ENCODE results near the gene SRPK2. TPM values are rescaled to one million over a fixed set of nuclear protein-coding genes. Genes with fewer than 3 reads are reported as not detected.
"Not testable (repeated sequence)": the region's sequence is repeated elsewhere in the genome, so short reads cannot be mapped to it uniquely, and the experiment has no call there.

The SRPK2 gene
- total and polyA plus RNA-seq, 3 donors from 2014 or later: 181 to 293 (median 226) TPM

DNA sequence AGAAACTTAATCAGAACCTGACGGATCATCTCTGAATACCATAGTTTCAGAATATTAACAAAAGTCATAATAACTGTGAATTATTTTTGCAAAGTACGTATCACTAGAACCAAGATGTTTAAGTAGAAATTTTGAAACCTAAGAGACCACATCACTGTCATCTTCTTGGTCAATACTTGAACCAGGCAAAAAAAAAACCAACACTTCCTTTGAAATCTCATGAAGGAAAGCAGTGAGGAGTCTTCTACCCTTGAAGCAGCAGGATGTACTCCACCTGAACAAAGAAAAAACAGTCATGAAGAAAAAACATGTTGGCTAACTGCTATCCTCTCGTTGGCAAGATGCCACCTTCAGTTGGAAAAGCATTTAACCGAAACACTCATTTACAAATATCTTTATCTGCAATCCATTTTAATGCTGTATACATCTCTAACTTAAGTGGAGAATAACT is 82.4 kb downstream of the SRPK2 start:
- Histone ChIP-seq H3K4me3 (no peak overlapping the region), H3K4me1 (peaks cover 11% of the 10 kb centered on the region), H3K36me3 (ENCODE audit: low read depth, missing control alignments) (no peaks in the 10 kb centered on the region), H3K9me3 (no peaks in the 10 kb centered on the region), H3K27me3 (no peaks in the 10 kb centered on the region), H3K27ac (no peak overlapping the region)
- 58 to 77% methylated on average over 4 of the region's 4 CpGs for WGBS, 2 donors
- intact Hi-C loops (cut with DNase I; ENCODE audit: low total_unique reads): no loop called here
- no peak for DNase-seq
- TF ChIP-seq, protein P1, sequence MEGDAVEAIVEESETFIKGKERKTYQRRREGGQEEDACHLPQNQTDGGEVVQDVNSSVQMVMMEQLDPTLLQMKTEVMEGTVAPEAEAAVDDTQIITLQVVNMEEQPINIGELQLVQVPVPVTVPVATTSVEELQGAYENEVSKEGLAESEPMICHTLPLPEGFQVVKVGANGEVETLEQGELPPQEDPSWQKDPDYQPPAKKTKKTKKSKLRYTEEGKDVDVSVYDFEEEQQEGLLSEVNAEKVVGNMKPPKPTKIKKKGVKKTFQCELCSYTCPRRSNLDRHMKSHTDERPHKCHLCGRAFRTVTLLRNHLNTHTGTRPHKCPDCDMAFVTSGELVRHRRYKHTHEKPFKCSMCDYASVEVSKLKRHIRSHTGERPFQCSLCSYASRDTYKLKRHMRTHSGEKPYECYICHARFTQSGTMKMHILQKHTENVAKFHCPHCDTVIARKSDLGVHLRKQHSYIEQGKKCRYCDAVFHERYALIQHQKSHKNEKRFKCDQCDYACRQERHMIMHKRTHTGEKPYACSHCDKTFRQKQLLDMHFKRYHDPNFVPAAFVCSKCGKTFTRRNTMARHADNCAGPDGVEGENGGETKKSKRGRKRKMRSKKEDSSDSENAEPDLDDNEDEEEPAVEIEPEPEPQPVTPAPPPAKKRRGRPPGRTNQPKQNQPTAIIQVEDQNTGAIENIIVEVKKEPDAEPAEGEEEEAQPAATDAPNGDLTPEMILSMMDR (IDR thresholded peaks at IDR 0.05): no peak
- no peak for TF ChIP-seq POLR2A (IDR thresholded peaks at IDR 0.05)

DNA sequence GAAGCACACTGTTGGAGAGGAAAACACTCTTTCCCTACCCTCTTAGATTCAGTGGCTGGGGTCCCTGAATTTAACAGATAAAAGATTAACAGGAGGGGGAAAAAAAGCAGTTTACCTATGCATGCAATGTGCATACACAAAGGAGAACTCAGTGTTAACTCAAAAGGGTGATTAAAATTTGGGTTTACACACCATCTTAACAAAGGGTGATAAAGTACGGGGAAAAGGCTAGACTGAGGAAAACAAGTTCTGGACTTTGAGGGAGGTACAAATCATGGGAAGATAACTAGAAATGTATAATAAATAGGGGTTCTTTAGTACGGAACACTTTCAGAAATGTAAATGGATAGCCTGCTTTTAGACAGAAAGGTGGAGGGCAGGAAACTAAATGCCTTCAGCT is 83.1 kb downstream of the SRPK2 start:
- Histone ChIP-seq H3K4me1 (peaks cover 11% of the 10 kb centered on the region), H3K4me3 (no peak overlapping the region), H3K9me3 (no peaks in the 10 kb centered on the region), H3K27ac (no peak overlapping the region), H3K27me3 (no peaks in the 10 kb centered on the region), H3K36me3 (ENCODE audit: low read depth, missing control alignments) (no peaks in the 10 kb centered on the region)
- TF ChIP-seq, protein P1 (IDR thresholded peaks at IDR 0.05): no peak
- TF ChIP-seq POLR2A (IDR thresholded peaks at IDR 0.05): no peak
- DNase-seq: no peak
- intact Hi-C loops (cut with DNase I; ENCODE audit: low total_unique reads): no loop called here
- WGBS, 2 donors: 79 to 85% methylated on average over 2 of the region's 2 CpGs

DNA sequence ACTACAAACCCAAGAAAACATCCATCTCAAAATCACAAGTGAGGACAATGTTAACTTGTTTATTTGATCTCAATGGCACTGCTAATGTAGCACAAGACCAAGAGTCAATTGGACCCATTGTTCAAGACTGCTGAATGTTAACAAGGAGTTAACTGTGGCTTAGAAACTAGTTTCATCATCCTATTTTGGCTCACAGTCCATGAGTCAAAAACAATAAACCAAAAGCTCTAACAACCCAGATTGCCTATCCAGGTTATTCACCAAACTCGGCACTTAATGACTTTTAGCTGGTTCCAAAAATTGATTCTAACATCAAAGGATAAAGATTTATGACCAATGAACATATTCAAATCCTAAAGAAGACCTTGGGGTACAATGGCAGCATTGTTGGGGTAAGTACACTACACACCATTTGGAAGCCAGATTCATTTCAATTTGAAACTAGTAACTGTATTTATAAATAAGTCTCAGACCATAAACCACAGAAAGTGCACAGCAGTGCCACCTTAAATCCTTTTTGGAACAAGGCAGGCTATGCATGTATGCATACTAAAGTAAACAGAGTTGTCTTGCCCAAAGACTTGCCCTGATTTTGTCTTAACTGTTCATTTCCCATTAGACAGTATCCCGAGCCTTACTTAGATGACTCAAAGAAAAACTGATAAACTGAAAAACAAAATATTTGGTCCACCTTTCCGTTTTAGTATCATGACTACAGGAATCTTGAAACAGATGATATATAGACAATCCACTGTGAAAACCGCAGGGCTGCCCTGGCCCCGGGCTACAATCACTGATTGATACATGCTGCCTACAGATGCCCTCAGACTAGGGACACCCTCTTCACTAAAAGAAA is 84.5 kb downstream of the SRPK2 start:
- H3K27ac ChIP-seq: no peak overlapping the region
- no peak for DNase-seq
- H3K4me1 ChIP-seq: peaks cover 4% of the 10 kb centered on the region
- H3K4me3 ChIP-seq: no peak overlapping the region
- TF ChIP-seq, protein P1 (IDR thresholded peaks at IDR 0.05): no peak
- TF ChIP-seq POLR2A (IDR thresholded peaks at IDR 0.05): no peak
- intact Hi-C loops (cut with DNase I; ENCODE audit: low total_unique reads): no loop called here
- no peaks in the 10 kb centered on the region for H3K27me3 ChIP-seq
- H3K36me3 ChIP-seq (ENCODE audit: low read depth, missing control alignments): no peaks in the 10 kb centered on the region
- 58 to 62% methylated on average over 5 of the region's 5 CpGs for WGBS, 2 donors
- no peaks in the 10 kb centered on the region for H3K9me3 ChIP-seq

DNA sequence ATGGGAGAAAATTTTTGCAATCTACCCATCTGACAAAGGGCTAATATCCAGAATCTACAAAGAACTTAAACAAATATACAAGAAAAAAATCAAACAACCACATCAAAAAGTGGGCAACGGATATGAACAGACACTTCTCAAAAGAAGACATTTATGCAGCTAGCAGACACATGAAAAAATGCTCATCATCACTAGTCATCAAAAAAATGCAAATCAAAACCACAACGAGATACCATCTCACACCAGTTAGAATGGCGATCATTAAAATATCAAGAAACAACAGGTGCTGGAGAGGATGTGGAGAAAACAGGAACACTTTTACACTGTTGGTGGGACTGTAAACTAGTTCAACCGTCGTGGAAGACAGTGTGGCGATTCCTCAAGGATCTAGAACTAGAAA is 88.1 kb downstream of the SRPK2 start:
- H3K9me3 ChIP-seq; intact Hi-C loops (cut with DNase I; ENCODE audit: low total_unique reads); H3K4me3 ChIP-seq; H3K36me3 ChIP-seq (ENCODE audit: low read depth, missing control alignments); H3K4me1 ChIP-seq; H3K27ac ChIP-seq; H3K27me3 ChIP-seq; DNase-seq: not testable (repeated sequence)
- 80 to 94% methylated on average over 6 of the region's 6 CpGs for WGBS, 2 donors

DNA sequence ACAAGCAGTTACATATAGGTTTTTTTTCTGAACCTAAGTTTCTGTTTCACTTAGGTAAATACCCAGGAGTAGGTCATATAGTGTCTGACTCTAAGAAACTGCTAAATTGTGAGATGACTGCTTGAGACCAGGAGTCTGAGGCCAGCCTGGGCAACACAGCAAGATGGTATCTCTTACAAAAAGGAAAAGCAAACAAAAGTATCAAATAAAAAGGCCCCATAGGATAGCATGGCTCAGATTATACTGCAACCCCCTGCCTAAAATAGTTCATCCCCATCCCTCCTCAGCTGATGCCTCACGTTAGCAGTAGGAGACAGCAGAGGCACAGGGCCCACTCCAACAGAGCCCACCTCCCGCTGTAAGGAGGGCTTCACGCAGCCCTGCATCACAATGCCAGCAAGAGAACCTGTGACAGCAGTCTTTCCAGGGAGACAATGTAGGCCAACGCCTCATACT is 90.3 kb downstream of the SRPK2 start:
- TF ChIP-seq, protein P1 (IDR thresholded peaks at IDR 0.05): no peak
- no peak for TF ChIP-seq POLR2A (IDR thresholded peaks at IDR 0.05)
- intact Hi-C loops (cut with DNase I; ENCODE audit: low total_unique reads): no loop called here
- no peak for DNase-seq
- 87 to 100% methylated on average over 1 to 4 of the region's 4 CpGs for WGBS, 2 donors
- Histone ChIP-seq H3K36me3 (ENCODE audit: low read depth, missing control alignments) (no peaks in the 10 kb centered on the region), H3K27me3 (no peaks in the 10 kb centered on the region), H3K9me3 (no peaks in the 10 kb centered on the region), H3K4me3 (no peak overlapping the region), H3K27ac (no peak overlapping the region), H3K4me1 (no peaks in the 10 kb centered on the region)

Measured in testis (tissue), 3 donors.